Neutrophil (primary cell): ENCODE results near the gene OSBPL6.

Source experiments
- H3K27ac ChIP-seq: fragments of 200-600 bp; sonication (generic); 2 replicates; pipeline ENCODE4 v1.5.1; 2016; ENCODE audit warnings: mild to moderate bottlenecking, moderate library complexity
- H3K27me3 ChIP-seq: fragments of 200-600 bp; sonication (generic); 2 replicates; pipeline ENCODE4 v1.6.0; 2016; ENCODE audit warnings: mild to moderate bottlenecking
- H3K36me3 ChIP-seq: fragments of 200-600 bp; sonication (generic); 2 replicates; pipeline ENCODE4 v1.5.1; 2017
- H3K4me1 ChIP-seq, 2 experiments: fragments of 200-600 bp in 1 of 2; sonication (generic) in 1 of 2; 1 replicate in 1 of 2; 2 replicates in 1 of 2; pipeline versions ENCODE4 v1.5.1 to v1.6.1; 2013 to 2016; ENCODE audit warnings: low read depth in 1 of 2, low read length in 1 of 2, mild to moderate bottlenecking in 1 of 2, moderate library complexity in 1 of 2; ENCODE audit not compliant: control insufficient read depth in 1 of 2, insufficient read depth in 1 of 2
- H3K4me3 ChIP-seq, 2 experiments: fragments of 200-600 bp in 1 of 2; sonication (generic) in 1 of 2; 1 replicate in 1 of 2; 2 replicates in 1 of 2; pipeline ENCODE4 v1.5.1; 2013 to 2016; ENCODE audit warnings: low read depth in 1 of 2, low read length in 1 of 2, mild to moderate bottlenecking in 1 of 2, moderate library complexity in 1 of 2
- H3K9me3 ChIP-seq: fragments of 200-600 bp; sonication (generic); 2 replicates; pipeline ENCODE4 v1.5.1; 2016
- CTCF ChIP-seq: fragments of 200-600 bp; sonication (generic); IDR thresholded peaks from 2 replicates; pipeline ENCODE4 v1.5.1; 2016; ENCODE audit warnings: antibody characterized with exemption

OSBPL6 gene

GRCh38 chr2:178266445-178266844, 72.1 kb downstream of the OSBPL6 start:
- Histone ChIP-seq H3K36me3 (no peaks in the 10 kb centered on the region), H3K9me3 (no peaks in the 10 kb centered on the region), H3K4me3 (no peak overlapping the region), H3K27ac (no peak overlapping the region), H3K4me1 (no peaks in the 10 kb centered on the region), H3K27me3 (no peaks in the 10 kb centered on the region)
- TF ChIP-seq CTCF: no peak

DNA sequence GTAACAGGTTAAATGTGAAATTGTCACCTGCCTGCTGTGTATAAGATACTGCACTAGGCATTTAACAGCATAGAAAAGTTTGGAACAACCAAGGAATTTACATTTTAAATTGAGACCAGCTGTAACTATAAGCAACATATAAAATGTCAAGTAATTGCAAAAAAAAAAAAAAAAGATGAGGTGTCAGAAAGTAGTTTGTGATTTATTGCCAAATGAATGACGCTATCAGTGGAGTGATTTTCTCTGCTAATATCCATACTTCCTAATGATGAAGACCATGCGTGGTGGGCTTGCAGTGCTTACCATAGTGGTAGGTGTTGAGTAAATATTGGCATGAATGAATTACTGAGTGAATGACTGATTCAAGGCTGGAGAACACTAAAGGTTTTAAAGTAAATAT, 73.3 kb downstream of the OSBPL6 start:
- Histone ChIP-seq H3K4me1 (no peaks in the 10 kb centered on the region), H3K4me3 (no peak overlapping the region), H3K9me3 (no peaks in the 10 kb centered on the region), H3K27me3 (no peaks in the 10 kb centered on the region), H3K27ac (no peak overlapping the region), H3K36me3 (no peaks in the 10 kb centered on the region)
- TF ChIP-seq CTCF: no peak

- Histone ChIP-seq H3K4me1 (no peaks in the 10 kb centered on the region), H3K27ac (no peak overlapping the region), H3K36me3 (no peaks in the 10 kb centered on the region), H3K9me3 (no peaks in the 10 kb centered on the region), H3K4me3 (no peak overlapping the region), H3K27me3 (no peaks in the 10 kb centered on the region)
- TF ChIP-seq CTCF: no peak
Observed at GRCh38 chr2:178268435-178268834, 74.1 kb downstream of the OSBPL6 start.

DNA sequence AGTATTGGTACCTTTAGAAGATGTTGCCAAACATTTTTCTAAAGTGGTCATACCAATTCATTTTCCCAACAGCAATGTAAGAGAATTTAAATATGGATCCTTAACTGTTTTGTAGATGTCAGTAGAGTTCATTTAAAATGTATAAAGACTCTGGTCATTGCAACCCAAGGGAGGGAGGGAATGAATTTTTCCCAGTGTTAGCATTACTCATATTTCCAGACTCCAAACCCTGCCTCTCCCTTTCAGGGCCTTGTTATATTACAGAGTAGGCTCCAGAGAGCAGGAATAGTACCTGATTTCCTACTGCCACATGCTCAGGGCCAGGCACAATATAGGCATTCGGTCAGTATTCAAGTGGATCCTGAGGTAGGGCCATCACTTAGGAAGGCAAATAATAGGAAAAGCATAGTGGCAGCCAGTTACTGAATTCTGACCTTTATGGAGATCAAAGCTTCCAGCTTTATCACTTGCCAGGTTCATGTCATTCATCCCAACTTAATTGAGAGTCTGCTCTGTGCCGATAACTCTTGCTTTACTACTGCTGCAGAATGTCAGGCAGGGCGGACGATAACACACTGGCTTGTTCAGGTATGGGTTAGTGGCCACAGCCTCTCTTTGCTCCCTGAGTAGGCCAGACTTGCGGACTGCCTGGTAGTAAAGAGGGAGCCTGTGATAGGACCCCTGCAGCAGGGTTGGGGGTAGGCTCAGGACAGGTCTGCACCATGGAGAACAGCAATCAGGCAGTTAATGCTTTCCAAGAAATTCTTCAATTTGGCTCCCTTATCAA, 75.3 kb downstream of the OSBPL6 start:
- H3K27ac ChIP-seq: no peak overlapping the region

GRCh38 chr2:178270338-178270737, 76.0 kb downstream of the OSBPL6 start:
- no peaks in the 10 kb centered on the region for H3K9me3 ChIP-seq
- no peak overlapping the region for H3K4me3 ChIP-seq
- H3K4me1 ChIP-seq: no peaks in the 10 kb centered on the region
- no peak overlapping the region for H3K27ac ChIP-seq
- no peaks in the 10 kb centered on the region for H3K36me3 ChIP-seq
- no peak for TF ChIP-seq CTCF
- no peaks in the 10 kb centered on the region for H3K27me3 ChIP-seq

More for the DNA sequence above, 75.3 kb downstream of the OSBPL6 start:
- no peak for TF ChIP-seq CTCF
- Histone ChIP-seq H3K4me3 (no peak overlapping the region), H3K9me3 (no peaks in the 10 kb centered on the region), H3K27me3 (no peaks in the 10 kb centered on the region), H3K4me1 (no peaks in the 10 kb centered on the region), H3K36me3 (no peaks in the 10 kb centered on the region)
